ENCODE data around the gene STOM.
A peak's percentile ranks its signal among the peaks of the same experiment; 100 is the strongest.

STOM gene

DNA sequence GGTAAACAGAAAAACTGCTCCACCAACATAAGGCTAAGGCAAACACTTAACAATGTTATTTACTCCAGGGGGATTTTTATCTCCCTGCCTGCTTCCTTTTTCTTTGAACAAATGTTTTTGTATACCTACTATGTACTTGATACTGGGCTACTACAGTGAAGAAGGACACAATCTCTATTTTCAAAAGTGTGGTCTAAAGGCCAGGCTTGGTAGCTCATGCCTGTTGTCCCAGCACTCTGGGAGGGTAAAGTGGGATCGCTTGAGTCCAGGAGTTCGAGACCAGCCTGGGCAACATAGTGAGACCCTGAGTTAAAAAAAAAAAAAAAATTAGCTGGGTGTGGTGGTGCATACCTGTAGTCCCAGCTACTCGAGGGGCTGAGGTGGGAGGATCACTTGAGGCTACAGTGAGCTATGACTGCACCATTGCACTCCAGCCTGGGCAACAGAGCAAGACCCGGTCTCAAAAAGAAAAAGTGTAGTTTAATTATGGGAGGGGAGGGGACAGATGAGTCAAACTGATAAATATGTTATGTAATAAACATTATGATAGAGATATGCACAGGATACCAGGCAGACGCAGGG lies 3.3 kb downstream of the STOM start:
- no peak for DNase-seq (ENCODE audit: low read depth)
- TF ChIP-seq MYC (IDR thresholded peaks at IDR 0.05; ENCODE audit: low read depth, low read length), result no peak
- no peak overlapping the region for H3K4me3 ChIP-seq (ENCODE audit: low read depth, low read length)

DNA sequence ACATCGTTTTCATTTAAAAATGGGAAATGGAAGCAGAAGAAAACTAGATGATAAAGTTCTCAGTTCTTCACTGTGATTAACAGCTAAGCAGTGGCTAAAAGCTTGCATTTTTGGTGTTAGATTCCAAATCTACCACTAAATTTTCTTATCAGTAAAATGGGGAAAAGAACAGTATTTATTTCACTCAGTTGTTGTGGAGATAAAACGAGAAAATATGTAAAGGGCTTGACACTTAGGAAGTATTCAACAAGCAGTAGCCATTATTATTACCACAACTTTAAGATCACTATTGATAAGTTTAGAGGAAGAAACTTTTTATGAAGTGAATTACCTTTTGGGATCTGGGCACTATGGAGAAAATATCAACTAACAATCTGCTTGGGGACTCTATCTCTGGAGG lies 4.5 kb downstream of the STOM start:
- no peak overlapping the region for H3K4me3 ChIP-seq (ENCODE audit: low read depth, low read length)
- TF ChIP-seq, protein P1, sequence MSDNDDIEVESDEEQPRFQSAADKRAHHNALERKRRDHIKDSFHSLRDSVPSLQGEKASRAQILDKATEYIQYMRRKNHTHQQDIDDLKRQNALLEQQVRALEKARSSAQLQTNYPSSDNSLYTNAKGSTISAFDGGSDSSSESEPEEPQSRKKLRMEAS (IDR thresholded peaks at IDR 0.05; ENCODE audit: low read depth, low read length), result no peak
- TF ChIP-seq CTCF (IDR thresholded peaks at IDR 0.05; ENCODE audit: low read depth, low read length) (no peak), POLR2A (IDR thresholded peaks at IDR 0.05; ENCODE audit: extremely low read depth, insufficient read length) (no peak), MYC (IDR thresholded peaks at IDR 0.05; ENCODE audit: low read depth, low read length) (no peak)
- DNase-seq (ENCODE audit: low read depth), result no peak

GRCh38 chr9:121364886-121365285 lies 5.2 kb downstream of the STOM start:
- no peak for DNase-seq (ENCODE audit: low read depth)
- no peak for TF ChIP-seq CTCF (IDR thresholded peaks at IDR 0.05; ENCODE audit: low read depth, low read length)
- TF ChIP-seq, protein P1 (IDR thresholded peaks at IDR 0.05; ENCODE audit: low read depth, low read length), result no peak
- no peak for TF ChIP-seq MYC (IDR thresholded peaks at IDR 0.05; ENCODE audit: low read depth, low read length)
- no peak for TF ChIP-seq POLR2A (IDR thresholded peaks at IDR 0.05; ENCODE audit: extremely low read depth, insufficient read length)
- no peak overlapping the region for H3K4me3 ChIP-seq (ENCODE audit: low read depth, low read length)

GRCh38 chr9:121364077-121364476 lies 6.0 kb downstream of the STOM start:
- TF ChIP-seq CTCF (IDR thresholded peaks at IDR 0.05; ENCODE audit: low read depth, low read length) (no peak), POLR2A (IDR thresholded peaks at IDR 0.05; ENCODE audit: extremely low read depth, insufficient read length) (no peak), MYC (IDR thresholded peaks at IDR 0.05; ENCODE audit: low read depth, low read length) (no peak)
- TF ChIP-seq, protein P1 (IDR thresholded peaks at IDR 0.05; ENCODE audit: low read depth, low read length), result no peak
- H3K4me3 ChIP-seq (ENCODE audit: low read depth, low read length), result no peak overlapping the region

GRCh38 chr9:121363622-121363961 lies 6.5 kb downstream of the STOM start:
- peak; percentile 26 for DNase-seq (ENCODE audit: low read depth)
- TF ChIP-seq MYC (IDR thresholded peaks at IDR 0.05; ENCODE audit: low read depth, low read length), result no peak
- no peak for TF ChIP-seq POLR2A (IDR thresholded peaks at IDR 0.05; ENCODE audit: extremely low read depth, insufficient read length)
- TF ChIP-seq CTCF (IDR thresholded peaks at IDR 0.05; ENCODE audit: low read depth, low read length), result no peak
- TF ChIP-seq, protein P1 (IDR thresholded peaks at IDR 0.05; ENCODE audit: low read depth, low read length), result no peak
- H3K4me3 ChIP-seq (ENCODE audit: low read depth, low read length), result no peak overlapping the region

More at GRCh38 chr9:121364077-121364476, 6.0 kb downstream of the STOM start:
- no peak for DNase-seq (ENCODE audit: low read depth)

- peak; percentile 20 for DNase-seq (ENCODE audit: low read depth)
- TF ChIP-seq MYC (IDR thresholded peaks at IDR 0.05; ENCODE audit: low read depth, low read length) (no peak), CTCF (IDR thresholded peaks at IDR 0.05; ENCODE audit: low read depth, low read length) (no peak), POLR2A (IDR thresholded peaks at IDR 0.05; ENCODE audit: extremely low read depth, insufficient read length) (no peak)
- TF ChIP-seq, protein P1 (IDR thresholded peaks at IDR 0.05; ENCODE audit: low read depth, low read length), result no peak
- H3K4me3 ChIP-seq (ENCODE audit: low read depth, low read length), result no peak overlapping the region
Measured at GRCh38 chr9:121362813-121363621, 7.0 kb downstream of the STOM start.
